ENCODE measurements around the gene ABCA6.
"Not testable (repeated sequence)": the region's sequence is repeated elsewhere in the genome, so short reads cannot be mapped to it uniquely, and the experiment has no call there.

- TF ChIP-seq EP400 (IDR thresholded peaks at IDR 0.05); NR2C2 (CRISPR knock-in tag; IDR thresholded peaks at IDR 0.05); NR2C2 (tag; IDR thresholded peaks at IDR 0.05); CTCF (IDR thresholded peaks at IDR 0.05 in 2 of 3, conservative IDR thresholded peaks at IDR 0.05 in 1 of 3; ENCODE audit: insufficient read depth in 2 of 3, low read depth in 1 of 3, low read length in 3 of 3); CBX8 (IDR thresholded peaks at IDR 0.05; ENCODE audit: borderline replicate concordance, extremely low read depth, low read depth, low read length, poor library complexity, severe bottlenecking); ZNF263 (CRISPR knock-in tag; IDR thresholded peaks at IDR 0.05; ENCODE audit: borderline replicate concordance); CHD2 (IDR thresholded peaks at IDR 0.05; ENCODE audit: low read depth, low read length); SRF (CRISPR knock-in tag; IDR thresholded peaks at IDR 0.05); REST (IDR thresholded peaks at IDR 0.05; ENCODE audit: borderline replicate concordance); REST (CRISPR knock-in tag; IDR thresholded peaks at IDR 0.05; ENCODE audit: low read depth); EZH2 (IDR thresholded peaks at IDR 0.05; ENCODE audit: borderline replicate concordance, low read depth, low read length); ATF7 (IDR thresholded peaks at IDR 0.05); CAMTA2 (CRISPR knock-in tag; conservative IDR thresholded peaks at IDR 0.05); ZNF778 (CRISPR knock-in tag; IDR thresholded peaks at IDR 0.05): not testable (repeated sequence)
Measured at GRCh38 chr17:69071233-69071586, 70.5 kb downstream of the ABCA6 start.

Data from K562 (cell line).